Activated B cell treated with CpG ODN at 0.5 μM for 24 hours (primary cell): ENCODE results near the gene TUBGCP3. TPM values are rescaled to one million over a fixed set of nuclear protein-coding genes. Genes with fewer than 3 reads are reported as not detected.

ENCODE experiments used
- ATAC-seq: fragments of 200-7000 bp; cut with Tn5 transposase; one replicate; pipeline ENCODE4 v1.10.0; 2021; ENCODE audit warnings: low read depth, mild to moderate bottlenecking, moderate library complexity
- CTCF ChIA-PET: fragments of 350-600 bp; sonication (Branson Sonifier 250); formaldehyde crosslinking; loops from one replicate; lab custom pipeline; 2021; ENCODE audit warnings: antibody characterized with exemption; lab: Charles Lee
- POLR2A ChIA-PET: fragments of 350-600 bp; sonication (Branson Sonifier 250); formaldehyde crosslinking; loops from one replicate; lab custom pipeline; 2021; ENCODE audit warnings: antibody characterized with exemption; lab: Charles Lee
- DNase-seq: peaks from one replicate; pipeline ENCODE4 v3.0.0; 2022
- H3K27ac Mint-ChIP-seq: one replicate; pipeline ENCODE4 v1.8.0; 2020; ENCODE audit warnings: mixed read lengths
- H3K27me3 Mint-ChIP-seq: one replicate; pipeline ENCODE4 v1.8.0; 2021; ENCODE audit warnings: mixed read lengths
- H3K36me3 Mint-ChIP-seq: one replicate; pipeline ENCODE4 v1.8.0; 2021; ENCODE audit warnings: low read depth, mixed read lengths
- H3K4me1 Mint-ChIP-seq: one replicate; pipeline ENCODE4 v1.8.0; 2021; ENCODE audit warnings: mixed read lengths
- H3K4me3 Mint-ChIP-seq: one replicate; pipeline ENCODE4 v1.8.0; 2020; ENCODE audit warnings: mild to moderate bottlenecking, mixed read lengths
- H3K9me3 Mint-ChIP-seq: one replicate; pipeline ENCODE4 v1.8.0; 2020; ENCODE audit warnings: mixed read lengths
- intact Hi-C: fragments of 100-400 bp; cut with micrococcal nuclease; formaldehyde crosslinking; loops from one replicate; pipeline ENCODE4 v1.15.1; 2024
- total RNA-seq: library from RNA; stranded (reverse); gene quantifications from 2 replicates; pipeline ENCODE4 v1.2.3, GENCODE V29; 2022
- TF ChIP-seq, protein P1 (sequence below): fragments of 200-600 bp; IDR thresholded peaks from one replicate; pipeline ENCODE4 v1.8.0; 2022; ENCODE audit warnings: antibody characterized with exemption, mild to moderate bottlenecking

The TUBGCP3 gene, protein sequence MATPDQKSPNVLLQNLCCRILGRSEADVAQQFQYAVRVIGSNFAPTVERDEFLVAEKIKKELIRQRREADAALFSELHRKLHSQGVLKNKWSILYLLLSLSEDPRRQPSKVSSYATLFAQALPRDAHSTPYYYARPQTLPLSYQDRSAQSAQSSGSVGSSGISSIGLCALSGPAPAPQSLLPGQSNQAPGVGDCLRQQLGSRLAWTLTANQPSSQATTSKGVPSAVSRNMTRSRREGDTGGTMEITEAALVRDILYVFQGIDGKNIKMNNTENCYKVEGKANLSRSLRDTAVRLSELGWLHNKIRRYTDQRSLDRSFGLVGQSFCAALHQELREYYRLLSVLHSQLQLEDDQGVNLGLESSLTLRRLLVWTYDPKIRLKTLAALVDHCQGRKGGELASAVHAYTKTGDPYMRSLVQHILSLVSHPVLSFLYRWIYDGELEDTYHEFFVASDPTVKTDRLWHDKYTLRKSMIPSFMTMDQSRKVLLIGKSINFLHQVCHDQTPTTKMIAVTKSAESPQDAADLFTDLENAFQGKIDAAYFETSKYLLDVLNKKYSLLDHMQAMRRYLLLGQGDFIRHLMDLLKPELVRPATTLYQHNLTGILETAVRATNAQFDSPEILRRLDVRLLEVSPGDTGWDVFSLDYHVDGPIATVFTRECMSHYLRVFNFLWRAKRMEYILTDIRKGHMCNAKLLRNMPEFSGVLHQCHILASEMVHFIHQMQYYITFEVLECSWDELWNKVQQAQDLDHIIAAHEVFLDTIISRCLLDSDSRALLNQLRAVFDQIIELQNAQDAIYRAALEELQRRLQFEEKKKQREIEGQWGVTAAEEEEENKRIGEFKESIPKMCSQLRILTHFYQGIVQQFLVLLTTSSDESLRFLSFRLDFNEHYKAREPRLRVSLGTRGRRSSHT
- 47.9 and 57.4 TPM in 2 replicates for total RNA-seq

- peak; percentile 76 for DNase-seq
- POLR2A ChIA-PET: interaction anchor here (1.4 to 2.2 kb wide), 3 partner anchors 14 to 101 kb away, joined by 3 to 5 read pairs (median 4); no protein-coding TSS in a partner anchor
- Mint-ChIP-seq H3K4me1 (peaks cover 37% of the 10 kb centered on the region), H3K36me3 (peaks cover 4% of the 10 kb centered on the region), H3K9me3 (no peaks in the 10 kb centered on the region), H3K27me3 (peaks cover 5% of the 10 kb centered on the region), H3K27ac (peak within 1 kb of the TSS; percentile 91), H3K4me3 (peak within 1 kb of the TSS; percentile 94)
- CTCF ChIA-PET: interaction anchor here (1.0 to 1.2 kb wide), 2 partner anchors 15 to 18 kb away, joined by 3 to 6 read pairs; no protein-coding TSS in a partner anchor
- peak; percentile 82 for ATAC-seq
- TF ChIP-seq, protein P1, sequence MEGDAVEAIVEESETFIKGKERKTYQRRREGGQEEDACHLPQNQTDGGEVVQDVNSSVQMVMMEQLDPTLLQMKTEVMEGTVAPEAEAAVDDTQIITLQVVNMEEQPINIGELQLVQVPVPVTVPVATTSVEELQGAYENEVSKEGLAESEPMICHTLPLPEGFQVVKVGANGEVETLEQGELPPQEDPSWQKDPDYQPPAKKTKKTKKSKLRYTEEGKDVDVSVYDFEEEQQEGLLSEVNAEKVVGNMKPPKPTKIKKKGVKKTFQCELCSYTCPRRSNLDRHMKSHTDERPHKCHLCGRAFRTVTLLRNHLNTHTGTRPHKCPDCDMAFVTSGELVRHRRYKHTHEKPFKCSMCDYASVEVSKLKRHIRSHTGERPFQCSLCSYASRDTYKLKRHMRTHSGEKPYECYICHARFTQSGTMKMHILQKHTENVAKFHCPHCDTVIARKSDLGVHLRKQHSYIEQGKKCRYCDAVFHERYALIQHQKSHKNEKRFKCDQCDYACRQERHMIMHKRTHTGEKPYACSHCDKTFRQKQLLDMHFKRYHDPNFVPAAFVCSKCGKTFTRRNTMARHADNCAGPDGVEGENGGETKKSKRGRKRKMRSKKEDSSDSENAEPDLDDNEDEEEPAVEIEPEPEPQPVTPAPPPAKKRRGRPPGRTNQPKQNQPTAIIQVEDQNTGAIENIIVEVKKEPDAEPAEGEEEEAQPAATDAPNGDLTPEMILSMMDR: no peak
- intact Hi-C loops: loop anchor here (1.0 to 10.0 kb wide), 6 partner anchors 18 to 1873 kb away; partner anchors contain the start of genes ATP11A, CUL4A, ING1 and LAMP1
Observed at GRCh38 chr13:112587764-112588489, at the start of gene TUBGCP3. Gene TUBGCP3, minus strand, starts transcription at chr13:112588153. Its CDS starts 173 bp downstream, at chr13:112587980.

GRCh38 chr13:112637017-112637801, 49.3 kb upstream of the TUBGCP3 start:
- H3K36me3 Mint-ChIP-seq: no peaks in the 10 kb centered on the region
- ChIA-PET POLR2A (no interaction called here), CTCF (interaction anchor here (1.4 kb wide), 1 partner anchor 237 kb away, joined by 4 read pairs; no protein-coding TSS in a partner anchor)
- no peak overlapping the region for H3K27ac Mint-ChIP-seq
- peaks cover 10% of the 10 kb centered on the region for H3K4me1 Mint-ChIP-seq
- peaks cover 30% of the 10 kb centered on the region for H3K27me3 Mint-ChIP-seq
- TF ChIP-seq, protein P1: no peak
- intact Hi-C loops: no loop called here
- H3K9me3 Mint-ChIP-seq: no peaks in the 10 kb centered on the region
- ATAC-seq: no peak
- no peak for DNase-seq
- H3K4me3 Mint-ChIP-seq: no peak overlapping the region

DNA sequence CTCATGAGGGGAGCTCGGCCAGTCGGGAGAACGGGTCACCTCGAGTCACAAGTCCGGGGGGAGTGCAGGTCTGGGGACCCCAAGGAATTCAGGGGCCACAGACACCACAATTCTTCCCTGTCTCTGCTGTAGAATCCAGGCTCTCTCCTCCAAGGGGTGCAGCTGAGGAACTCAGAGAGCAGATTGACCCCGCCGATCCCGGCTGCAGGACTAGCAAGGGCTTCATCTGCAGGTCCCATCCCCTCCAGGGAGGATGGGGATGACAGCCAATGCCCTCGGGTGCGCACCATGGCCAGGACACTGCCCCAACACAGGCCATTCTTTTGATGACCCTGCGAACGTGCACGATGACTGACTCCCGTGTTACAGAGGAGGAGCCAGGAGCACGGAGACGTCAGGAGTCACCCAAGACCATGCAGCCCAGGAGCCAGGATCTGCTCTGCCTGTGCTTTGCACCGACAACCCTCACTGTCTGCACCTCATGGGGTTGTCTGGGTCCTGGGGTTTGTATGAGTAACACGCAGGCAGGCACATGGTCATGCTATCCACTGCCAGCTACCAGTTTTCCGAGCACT, 48.5 kb upstream of the TUBGCP3 start:
- Mint-ChIP-seq H3K4me3 (no peak overlapping the region), H3K4me1 (peaks cover 6% of the 10 kb centered on the region), H3K27ac (no peak overlapping the region), H3K9me3 (no peaks in the 10 kb centered on the region), H3K27me3 (peaks cover 30% of the 10 kb centered on the region), H3K36me3 (no peaks in the 10 kb centered on the region)
- DNase-seq (no peak), ATAC-seq (no peak)
- TF ChIP-seq, protein P1: no peak
- ChIA-PET POLR2A (no interaction called here), CTCF (interaction anchor here (1.4 kb wide), 1 partner anchor 238 kb away, joined by 4 read pairs; no protein-coding TSS in a partner anchor)
- intact Hi-C loops: no loop called here

GRCh38 chr13:112635323-112635722, 47.4 kb upstream of the TUBGCP3 start:
- no peak overlapping the region for H3K27ac Mint-ChIP-seq
- intact Hi-C loops: no loop called here
- CTCF ChIA-PET: no interaction called here
- DNase-seq: no peak
- peaks cover 32% of the 10 kb centered on the region for H3K27me3 Mint-ChIP-seq
- POLR2A ChIA-PET: no interaction called here
- no peak for ATAC-seq
- no peaks in the 10 kb centered on the region for H3K9me3 Mint-ChIP-seq
- TF ChIP-seq, protein P1: no peak
- H3K4me1 Mint-ChIP-seq: peaks cover 3% of the 10 kb centered on the region
- no peak overlapping the region for H3K4me3 Mint-ChIP-seq
- H3K36me3 Mint-ChIP-seq: no peaks in the 10 kb centered on the region
